Colonic mucosa (tissue), 4 donors: Measurements from ENCODE around the gene NGEF. TPM values are rescaled to one million over a fixed set of nuclear protein-coding genes. Genes with fewer than 3 reads are reported as not detected.

Experiments used
- DNase-seq: peaks from one replicate; pipeline ENCODE4 v3.0.0-alpha.2; 2020
- H3K27ac ChIP-seq: fragments of 200-600 bp; one replicate; pipeline ENCODE4 v1.8.0; 2021
- H3K27me3 ChIP-seq: fragments of 200-600 bp; one replicate; pipeline ENCODE4 v1.8.0; 2021
- H3K36me3 ChIP-seq: fragments of 200-600 bp; one replicate; pipeline ENCODE4 v1.8.0; 2021
- H3K4me1 ChIP-seq: fragments of 200-600 bp; one replicate; pipeline ENCODE4 v1.8.0; 2021; ENCODE audit warnings: mild to moderate bottlenecking
- H3K4me3 ChIP-seq: fragments of 200-600 bp; one replicate; pipeline ENCODE4 v1.8.0; 2021
- H3K9ac ChIP-seq, 2 donors: one replicate each; pipeline ENCODE4 v1.7.0; 2013; ENCODE audit warnings: control low read depth in 2 of 2, low read depth in 2 of 2, low read length in 2 of 2
- H3K9me3 ChIP-seq: fragments of 200-600 bp; one replicate; pipeline ENCODE4 v1.8.0; 2021
- CTCF ChIP-seq: fragments of 200-600 bp; IDR thresholded peaks from one replicate; pipeline ENCODE4 v1.8.0; 2022; ENCODE audit warnings: antibody characterized with exemption, mild to moderate bottlenecking
- intact Hi-C: fragments of 100-400 bp; cut with DNase I; formaldehyde crosslinking; loops from one replicate; pipeline ENCODE4 v1.14.1; 2022
- total RNA-seq, 2 donors: library from RNA; stranded (reverse); fragmentation: NEBNext Ultra II Directional in 1 of 2; extraction: Animal tissue kit (Norgen Biotek cat#: 25700) in 1 of 2; gene quantifications; one replicate each; pipeline ENCODE4 v1.2.1, GENCODE V29; 2021
- donor health status: healthy.
- donor health status: DM: no; HTN: no; CAD: no.
- donor health status: DM: no; HTN: no; CAD: no.

NGEF gene
- total RNA-seq, 2 donors from 2014 or later: 25.6 to 34.0 TPM

- no peak overlapping the region for H3K9ac ChIP-seq
- no peaks in the 10 kb centered on the region for H3K36me3 ChIP-seq
- H3K27me3 ChIP-seq: no peaks in the 10 kb centered on the region
- no peak for DNase-seq
- no peaks in the 10 kb centered on the region for H3K9me3 ChIP-seq
- H3K4me3 ChIP-seq: no peak overlapping the region
- no peak overlapping the region for H3K27ac ChIP-seq
- intact Hi-C loops: no loop called here
- peaks cover 5% of the 10 kb centered on the region for H3K4me1 ChIP-seq
- TF ChIP-seq CTCF: no peak
These were observed 147.9 kb downstream of the NGEF start for GRCh38 chr2:232865165-232865564.

GRCh38 chr2:232863996-232864395 is 149.1 kb downstream of the NGEF start:
- no peak for TF ChIP-seq CTCF
- H3K4me3 ChIP-seq: no peak overlapping the region
- no peak overlapping the region for H3K27ac ChIP-seq
- H3K4me1 ChIP-seq: peaks cover 5% of the 10 kb centered on the region
- no peaks in the 10 kb centered on the region for H3K9me3 ChIP-seq
- no peak for DNase-seq
- no peaks in the 10 kb centered on the region for H3K36me3 ChIP-seq
- H3K9ac ChIP-seq: no peak overlapping the region
- H3K27me3 ChIP-seq: no peaks in the 10 kb centered on the region
- intact Hi-C loops: no loop called here

- Histone ChIP-seq H3K36me3 (no peaks in the 10 kb centered on the region), H3K9ac (no peak overlapping the region), H3K27me3 (no peaks in the 10 kb centered on the region), H3K4me3 (no peak overlapping the region), H3K4me1 (peaks cover 5% of the 10 kb centered on the region), H3K27ac (no peak overlapping the region), H3K9me3 (no peaks in the 10 kb centered on the region)
- TF ChIP-seq CTCF: no peak
- intact Hi-C loops: no loop called here
- DNase-seq: no peak
These were observed 151.7 kb downstream of the NGEF start for GRCh38 chr2:232861353-232861752.

GRCh38 chr2:232860593-232861241 is 152.3 kb downstream of the NGEF start:
- TF ChIP-seq CTCF: no peak
- Histone ChIP-seq H3K9ac (no peak overlapping the region), H3K4me3 (no peak overlapping the region), H3K36me3 (no peaks in the 10 kb centered on the region), H3K4me1 (peaks cover 1% of the 10 kb centered on the region), H3K27ac (no peak overlapping the region), H3K9me3 (no peaks in the 10 kb centered on the region), H3K27me3 (no peaks in the 10 kb centered on the region)
- intact Hi-C loops: no loop called here
- DNase-seq: no peak

GRCh38 chr2:232859385-232859916 is 153.6 kb downstream of the NGEF start:
- no peak overlapping the region for H3K9ac ChIP-seq
- no peak for TF ChIP-seq CTCF
- H3K36me3 ChIP-seq: no peaks in the 10 kb centered on the region
- H3K4me3 ChIP-seq: no peak overlapping the region
- DNase-seq: no peak
- no peaks in the 10 kb centered on the region for H3K4me1 ChIP-seq
- intact Hi-C loops: no loop called here
- no peaks in the 10 kb centered on the region for H3K27me3 ChIP-seq
- no peaks in the 10 kb centered on the region for H3K9me3 ChIP-seq
- no peak overlapping the region for H3K27ac ChIP-seq
